Left lung (tissue), 10 donors: ENCODE data around the gene STX17. TPM values are rescaled to one million over a fixed set of nuclear protein-coding genes. Genes with fewer than 3 reads are reported as not detected.

Experiments used
- ATAC-seq: fragments of 200-7000 bp; cut with Tn5 transposase; one replicate; pipeline ENCODE4 v1.9.1; 2020; ENCODE audit warnings: moderate library complexity
- DNase-seq, 4 donors: peaks; one replicate each; pipeline ENCODE4 v3.0.0-alpha.2; 2013 to 2020
- H3K27ac ChIP-seq, 2 donors: fragments of 200-600 bp; sonication (generic) in 1 of 2; one replicate each; pipeline versions ENCODE4 v1.5.0 to v1.8.0; 2020 to 2021
- H3K27me3 ChIP-seq, 2 donors: fragments of 200-600 bp; sonication (generic) in 1 of 2; one replicate each; pipeline versions ENCODE4 v1.5.0 to v1.8.0; 2020 to 2021
- H3K36me3 ChIP-seq, 2 donors: fragments of 200-600 bp; sonication (generic) in 1 of 2; one replicate each; pipeline versions ENCODE4 v1.5.0 to v1.8.0; 2020 to 2021
- H3K4me1 ChIP-seq, 2 donors: fragments of 200-600 bp; one replicate each; pipeline ENCODE4 v1.8.0; 2021
- H3K4me3 ChIP-seq, 2 donors: fragments of 200-600 bp; sonication (generic) in 1 of 2; one replicate each; pipeline versions ENCODE4 v1.5.0 to v1.8.0; 2020 to 2021; ENCODE audit warnings: mild to moderate bottlenecking in 1 of 2
- H3K9me3 ChIP-seq, 2 donors: fragments of 200-600 bp; sonication (generic) in 1 of 2; one replicate each; pipeline versions ENCODE4 v1.5.0 to v1.8.0; 2020 to 2021
- intact Hi-C, 2 donors: fragments of 100-400 bp; cut with DNase I; formaldehyde crosslinking; loops; one replicate each; pipeline versions ENCODE4 v1.11.2 to v1.14.2; 2022
- polyA plus RNA-seq, 6 donors: library from polyadenylated mRNA; unstranded; fragments of 120-200 nt; gene quantifications; one replicate each; pipeline ENCODE4 v1.2.1, GENCODE V29; 2013; ENCODE audit not compliant: insufficient read length in 6 of 6
- total RNA-seq, 2 donors: library from RNA; stranded (reverse); fragmentation: NEBNext Ultra II Directional; extraction: Animal tissue kit (Norgen Biotek cat#: 25700); gene quantifications; one replicate each; pipeline ENCODE4 v1.2.1, GENCODE V29; 2021
- TF ChIP-seq, protein P1 (sequence below), 2 donors: fragments of 200-600 bp; sonication (generic) in 1 of 2; IDR thresholded peaks; one replicate each; pipeline versions ENCODE4 v1.5.0 to v1.8.0; 2021; ENCODE audit warnings: antibody characterized with exemption in 2 of 2
- donor health status: DM: no; HTN: yes; CAD: no.
- donor health status: DM: no; HTN: no; CAD: no.

The STX17 gene
- total and polyA plus RNA-seq, 8 donors = 34.3 to 47.9 (median 37.7) TPM

DNA sequence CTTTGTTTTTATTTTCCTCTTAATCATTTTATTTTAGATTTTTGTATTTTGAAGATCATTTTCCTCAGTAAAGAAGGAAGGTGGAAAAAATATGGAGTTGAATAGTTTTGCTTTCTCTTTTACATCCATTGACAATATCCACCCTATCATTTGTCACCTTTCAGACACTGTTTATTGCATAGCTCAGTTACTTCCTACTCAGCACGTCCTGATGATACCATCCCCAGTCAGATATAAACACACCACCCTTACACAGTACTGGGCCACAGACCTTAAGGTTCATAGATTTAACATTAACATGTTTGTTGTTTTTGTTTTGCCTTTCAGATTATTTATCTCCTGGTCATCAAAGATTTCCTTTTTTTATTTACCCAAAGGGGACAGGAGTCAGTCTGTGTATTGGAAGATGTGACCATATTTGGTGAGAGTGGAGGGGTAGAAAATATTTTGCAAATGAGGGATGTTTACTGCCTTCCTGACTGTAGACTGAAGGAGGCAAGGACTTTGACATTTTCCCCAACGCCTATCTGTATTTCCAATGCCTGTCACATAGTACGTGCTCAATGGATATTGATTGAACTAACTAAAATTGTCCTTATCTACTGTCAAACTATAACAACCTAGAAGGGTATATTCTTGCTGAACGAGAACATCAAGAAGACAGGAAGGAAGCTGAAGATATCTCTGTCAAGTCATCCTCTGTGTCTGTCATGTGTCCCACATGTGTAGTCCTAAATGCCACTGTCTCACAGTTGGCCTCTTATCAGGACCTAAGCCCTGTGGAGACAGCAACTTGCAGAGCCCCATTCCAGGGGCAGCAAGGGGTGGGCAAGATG, 15.6 kb downstream of the STX17 start:
- no peak for ATAC-seq

DNA sequence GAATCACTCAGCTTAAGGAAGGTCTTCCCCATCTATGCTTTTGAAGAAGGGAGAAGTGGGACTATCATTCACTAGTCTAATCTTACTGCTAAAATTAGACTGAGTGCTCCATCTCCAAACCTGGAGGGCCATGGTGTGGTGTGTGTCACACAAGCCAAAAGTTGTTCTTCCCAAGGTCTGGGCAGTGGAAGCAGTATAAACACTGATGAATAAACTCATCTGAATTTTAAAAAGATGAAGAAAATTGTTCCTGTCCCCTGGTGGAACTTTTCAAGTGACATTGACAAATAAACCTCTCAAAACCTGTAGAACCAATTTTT, 16.2 kb downstream of the STX17 start:
- peaks cover 0 to 57% of the 10 kb centered on the region in 2 donors for H3K36me3 ChIP-seq
- H3K27me3 ChIP-seq = no peaks in the 10 kb centered on the region

More for the DNA sequence above, 15.6 kb downstream of the STX17 start:
- Histone ChIP-seq H3K27ac (no peak overlapping the region), H3K4me3 (no peak overlapping the region), H3K9me3 (peaks cover 0 to 17% of the 10 kb centered on the region in 2 donors), H3K4me1 (no peaks in the 10 kb centered on the region), H3K27me3 (no peaks in the 10 kb centered on the region), H3K36me3 (peaks cover 0 to 59% of the 10 kb centered on the region in 2 donors)
- intact Hi-C loops = no loop called here
- TF ChIP-seq, protein P1, sequence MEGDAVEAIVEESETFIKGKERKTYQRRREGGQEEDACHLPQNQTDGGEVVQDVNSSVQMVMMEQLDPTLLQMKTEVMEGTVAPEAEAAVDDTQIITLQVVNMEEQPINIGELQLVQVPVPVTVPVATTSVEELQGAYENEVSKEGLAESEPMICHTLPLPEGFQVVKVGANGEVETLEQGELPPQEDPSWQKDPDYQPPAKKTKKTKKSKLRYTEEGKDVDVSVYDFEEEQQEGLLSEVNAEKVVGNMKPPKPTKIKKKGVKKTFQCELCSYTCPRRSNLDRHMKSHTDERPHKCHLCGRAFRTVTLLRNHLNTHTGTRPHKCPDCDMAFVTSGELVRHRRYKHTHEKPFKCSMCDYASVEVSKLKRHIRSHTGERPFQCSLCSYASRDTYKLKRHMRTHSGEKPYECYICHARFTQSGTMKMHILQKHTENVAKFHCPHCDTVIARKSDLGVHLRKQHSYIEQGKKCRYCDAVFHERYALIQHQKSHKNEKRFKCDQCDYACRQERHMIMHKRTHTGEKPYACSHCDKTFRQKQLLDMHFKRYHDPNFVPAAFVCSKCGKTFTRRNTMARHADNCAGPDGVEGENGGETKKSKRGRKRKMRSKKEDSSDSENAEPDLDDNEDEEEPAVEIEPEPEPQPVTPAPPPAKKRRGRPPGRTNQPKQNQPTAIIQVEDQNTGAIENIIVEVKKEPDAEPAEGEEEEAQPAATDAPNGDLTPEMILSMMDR (IDR thresholded peaks at IDR 0.05) = no peak
- no peak for DNase-seq

DNA sequence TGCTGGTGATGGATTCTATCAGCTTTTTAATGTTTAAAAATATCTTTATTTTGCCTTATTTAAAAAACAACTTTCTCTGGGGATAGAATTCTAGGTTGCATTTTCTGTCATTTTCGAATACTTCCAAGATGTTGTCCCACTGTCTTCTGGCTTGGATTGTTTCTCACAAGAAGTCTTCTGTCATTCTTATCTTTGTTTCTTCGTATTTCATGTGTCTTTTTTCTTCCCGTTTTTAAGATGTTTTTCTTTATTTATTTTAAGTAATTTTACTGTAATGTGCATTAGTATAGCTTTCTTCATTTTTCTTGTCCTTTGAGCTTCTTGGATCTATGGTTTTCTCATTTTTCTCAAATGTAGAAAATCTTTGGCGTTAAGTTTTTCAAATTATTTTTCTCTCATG, 19.1 kb downstream of the STX17 start:
- TF ChIP-seq, protein P1 (IDR thresholded peaks at IDR 0.05) = no peak
- Histone ChIP-seq H3K4me1 (no peaks in the 10 kb centered on the region), H3K9me3 (peaks cover 0 to 17% of the 10 kb centered on the region in 2 donors), H3K27ac (no peak overlapping the region), H3K4me3 (no peak overlapping the region), H3K27me3 (no peaks in the 10 kb centered on the region), H3K36me3 (peaks cover 0 to 49% of the 10 kb centered on the region in 2 donors)
- DNase-seq (no peak), ATAC-seq (no peak)
- intact Hi-C loops = no loop called here

More for the DNA sequence above, 16.2 kb downstream of the STX17 start:
- no peak for DNase-seq
- Histone ChIP-seq H3K9me3 (peaks cover 0 to 17% of the 10 kb centered on the region in 2 donors), H3K27ac (no peak overlapping the region), H3K4me1 (no peaks in the 10 kb centered on the region), H3K4me3 (no peak overlapping the region)
- intact Hi-C loops = no loop called here
- no peak for ATAC-seq
- TF ChIP-seq, protein P1 (IDR thresholded peaks at IDR 0.05) = no peak

DNA sequence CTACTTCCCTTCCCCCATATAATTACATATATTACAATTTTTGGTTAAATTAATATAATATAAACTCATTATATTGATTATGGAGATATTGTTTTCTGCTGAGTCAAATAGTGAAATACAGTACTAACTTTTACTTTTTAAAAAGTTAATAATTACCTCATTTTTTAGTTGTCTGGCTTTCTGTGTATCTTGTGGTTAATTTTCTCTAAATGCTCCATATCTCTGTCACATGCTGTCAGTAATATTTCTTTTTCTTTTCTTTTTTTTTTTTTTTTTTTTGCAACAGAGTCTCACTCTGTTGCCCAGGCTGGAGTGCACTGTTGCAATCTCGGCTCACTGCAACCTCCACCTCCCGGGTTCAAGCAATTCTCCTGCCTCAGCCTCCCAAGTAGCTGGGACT, 23.2 kb downstream of the STX17 start:
- no peak overlapping the region for H3K27ac ChIP-seq
- peaks cover 0 to 27% of the 10 kb centered on the region in 2 donors for H3K36me3 ChIP-seq
- no peaks in the 10 kb centered on the region for H3K27me3 ChIP-seq
- ATAC-seq = no peak
- intact Hi-C loops = no loop called here
- no peak for DNase-seq
- H3K4me1 ChIP-seq = no peaks in the 10 kb centered on the region
- TF ChIP-seq, protein P1 (IDR thresholded peaks at IDR 0.05) = no peak
- peaks cover 0 to 17% of the 10 kb centered on the region in 2 donors for H3K9me3 ChIP-seq
- no peak overlapping the region for H3K4me3 ChIP-seq

DNA sequence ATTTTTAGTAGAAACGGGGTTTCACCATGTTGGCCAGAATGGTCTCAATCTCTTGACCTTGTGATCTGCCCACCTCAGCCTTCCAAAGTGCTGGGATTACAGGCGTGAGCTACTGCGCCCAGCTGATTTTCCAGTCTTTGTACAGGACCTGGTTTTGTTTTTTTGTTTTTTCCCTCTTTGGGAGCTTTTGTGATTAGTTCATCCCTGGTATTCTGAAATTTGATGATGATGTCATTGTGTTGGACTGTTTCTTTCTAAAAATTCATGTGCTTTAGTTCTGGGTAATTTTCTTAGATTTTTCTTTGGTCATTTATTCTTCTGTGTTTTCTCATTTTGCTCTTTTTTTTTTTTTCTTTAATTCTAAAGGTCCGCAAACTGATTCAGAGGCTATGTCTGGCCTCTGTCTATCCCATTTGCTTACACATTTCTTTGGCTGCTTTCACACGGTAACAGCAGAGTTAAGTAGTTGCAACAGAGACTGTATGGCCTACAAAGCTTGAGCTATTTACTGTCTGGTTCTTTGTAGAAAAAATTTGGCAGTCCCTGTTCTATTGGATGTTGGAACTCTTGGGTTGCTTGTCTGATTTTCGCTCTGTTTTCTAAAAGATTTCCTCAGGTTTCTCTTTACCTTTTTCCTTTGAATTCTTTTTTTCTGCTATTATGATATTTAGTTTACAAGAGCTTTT, 24.8 kb downstream of the STX17 start:
- H3K4me1 ChIP-seq = no peaks in the 10 kb centered on the region
- DNase-seq (no peak), ATAC-seq (no peak)
- no peak overlapping the region for H3K4me3 ChIP-seq
- H3K27ac ChIP-seq = no peak overlapping the region
- intact Hi-C loops = no loop called here
- TF ChIP-seq, protein P1 (IDR thresholded peaks at IDR 0.05) = no peak
- H3K36me3 ChIP-seq = peaks cover 0 to 22% of the 10 kb centered on the region in 2 donors
- no peaks in the 10 kb centered on the region for H3K27me3 ChIP-seq
- H3K9me3 ChIP-seq = peaks cover 0 to 5% of the 10 kb centered on the region in 2 donors
